ENCODE data around the gene NANP. TPM values are rescaled to one million over a fixed set of nuclear protein-coding genes. Genes with fewer than 3 reads are reported as not detected.

Gene NANP
- total RNA-seq, 1 donor from 2014 or later, result 5.0 TPM

DNA sequence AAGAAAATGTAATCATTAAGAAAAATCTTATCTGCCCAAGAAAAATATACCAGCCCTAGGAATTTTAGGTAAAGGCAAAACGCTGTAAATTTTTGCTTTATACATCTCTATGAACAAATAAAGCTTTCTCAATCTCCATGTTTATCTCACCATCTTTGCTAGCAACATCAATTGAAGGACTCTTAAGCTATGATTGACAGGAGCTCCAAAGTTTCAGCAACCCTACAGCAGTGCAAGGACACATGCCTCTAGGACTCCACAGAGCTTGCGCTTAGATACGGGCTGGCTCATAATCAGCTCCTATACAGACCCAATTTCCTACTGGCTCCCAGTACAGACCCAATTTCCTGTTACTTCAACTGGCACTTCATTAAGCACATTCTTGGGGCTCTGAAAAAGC lies 4.3 kb downstream of the NANP start:
- H4K20me1 ChIP-seq (ENCODE audit: insufficient read depth, low read length), result peaks cover 41% of the 10 kb centered on the region
- H3K27ac ChIP-seq (ENCODE audit: low read depth, low read length), result no peak overlapping the region
- no peaks in the 10 kb centered on the region for H3K27me3 Mint-ChIP-seq (ENCODE audit: low read depth, unreplicated experiment)
- no peak overlapping the region for H2AFZ ChIP-seq (ENCODE audit: low read depth, low read length)
- FAIRE-seq (no peak), DNase-seq (ENCODE audit: low read depth) (no peak)
- no peak overlapping the region for H3K27ac Mint-ChIP-seq (ENCODE audit: unreplicated experiment)
- no peak for TF ChIP-seq EZH2 (IDR thresholded peaks at IDR 0.05; ENCODE audit: insufficient read depth, low read length)
- TF ChIP-seq, protein P1, sequence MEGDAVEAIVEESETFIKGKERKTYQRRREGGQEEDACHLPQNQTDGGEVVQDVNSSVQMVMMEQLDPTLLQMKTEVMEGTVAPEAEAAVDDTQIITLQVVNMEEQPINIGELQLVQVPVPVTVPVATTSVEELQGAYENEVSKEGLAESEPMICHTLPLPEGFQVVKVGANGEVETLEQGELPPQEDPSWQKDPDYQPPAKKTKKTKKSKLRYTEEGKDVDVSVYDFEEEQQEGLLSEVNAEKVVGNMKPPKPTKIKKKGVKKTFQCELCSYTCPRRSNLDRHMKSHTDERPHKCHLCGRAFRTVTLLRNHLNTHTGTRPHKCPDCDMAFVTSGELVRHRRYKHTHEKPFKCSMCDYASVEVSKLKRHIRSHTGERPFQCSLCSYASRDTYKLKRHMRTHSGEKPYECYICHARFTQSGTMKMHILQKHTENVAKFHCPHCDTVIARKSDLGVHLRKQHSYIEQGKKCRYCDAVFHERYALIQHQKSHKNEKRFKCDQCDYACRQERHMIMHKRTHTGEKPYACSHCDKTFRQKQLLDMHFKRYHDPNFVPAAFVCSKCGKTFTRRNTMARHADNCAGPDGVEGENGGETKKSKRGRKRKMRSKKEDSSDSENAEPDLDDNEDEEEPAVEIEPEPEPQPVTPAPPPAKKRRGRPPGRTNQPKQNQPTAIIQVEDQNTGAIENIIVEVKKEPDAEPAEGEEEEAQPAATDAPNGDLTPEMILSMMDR (IDR thresholded peaks at IDR 0.05; ENCODE audit: insufficient read depth, low read depth, low read length), result no peak
- peaks cover 66% of the 10 kb centered on the region for H3K79me2 ChIP-seq (ENCODE audit: insufficient read depth, low read length)
- no peak overlapping the region for H3K4me3 ChIP-seq (ENCODE audit: insufficient read depth, low read depth, low read length)
- H3K36me3 ChIP-seq (ENCODE audit: insufficient read depth, low read length), result peaks cover 3% of the 10 kb centered on the region
- peaks cover 2% of the 10 kb centered on the region for H3K36me3 Mint-ChIP-seq (ENCODE audit: low read depth, unreplicated experiment)
- no peaks in the 10 kb centered on the region for H3K9me3 ChIP-seq (ENCODE audit: insufficient read depth, low read depth, low read length)
- H3K4me1 Mint-ChIP-seq (ENCODE audit: low read depth, unreplicated experiment), result peaks cover 6% of the 10 kb centered on the region
- H3K9me3 Mint-ChIP-seq (ENCODE audit: unreplicated experiment), result no peaks in the 10 kb centered on the region
- peaks cover 14% of the 10 kb centered on the region for H3K4me1 ChIP-seq (ENCODE audit: insufficient read depth, low read length)
- H3K4me3 Mint-ChIP-seq (ENCODE audit: unreplicated experiment), result no peak overlapping the region
- H3K4me2 ChIP-seq (ENCODE audit: low read length), result no peak overlapping the region
- H3K9ac ChIP-seq (ENCODE audit: low read length), result no peak overlapping the region
- no peaks in the 10 kb centered on the region for H3K27me3 ChIP-seq (ENCODE audit: insufficient read depth, low read length)

- peaks cover 2% of the 10 kb centered on the region for H3K79me2 ChIP-seq (ENCODE audit: insufficient read depth, low read length)
- H3K27me3 ChIP-seq (ENCODE audit: insufficient read depth, low read length), result no peaks in the 10 kb centered on the region
- Mint-ChIP-seq H3K4me1 (ENCODE audit: low read depth, unreplicated experiment) (no peaks in the 10 kb centered on the region), H3K36me3 (ENCODE audit: low read depth, unreplicated experiment) (peaks cover 2% of the 10 kb centered on the region), H3K27me3 (ENCODE audit: low read depth, unreplicated experiment) (no peaks in the 10 kb centered on the region), H3K4me3 (ENCODE audit: unreplicated experiment) (no peak overlapping the region), H3K27ac (ENCODE audit: unreplicated experiment) (no peak overlapping the region), H3K9me3 (ENCODE audit: unreplicated experiment) (no peaks in the 10 kb centered on the region)
- TF ChIP-seq, protein P1 (IDR thresholded peaks at IDR 0.05; ENCODE audit: insufficient read depth, low read depth, low read length), result no peak
- no peak for TF ChIP-seq EZH2 (IDR thresholded peaks at IDR 0.05; ENCODE audit: insufficient read depth, low read length)
- no peaks in the 10 kb centered on the region for H3K4me1 ChIP-seq (ENCODE audit: insufficient read depth, low read length)
- H4K20me1 ChIP-seq (ENCODE audit: insufficient read depth, low read length), result peaks cover 21% of the 10 kb centered on the region
- no peaks in the 10 kb centered on the region for H3K9me3 ChIP-seq (ENCODE audit: insufficient read depth, low read depth, low read length)
- H3K9ac ChIP-seq (ENCODE audit: low read length), result no peak overlapping the region
- no peak overlapping the region for H2AFZ ChIP-seq (ENCODE audit: low read depth, low read length)
- H3K36me3 ChIP-seq (ENCODE audit: insufficient read depth, low read length), result no peaks in the 10 kb centered on the region
- DNase-seq (ENCODE audit: low read depth) (no peak), FAIRE-seq (no peak)
- H3K4me3 ChIP-seq (ENCODE audit: insufficient read depth, low read depth, low read length), result no peak overlapping the region
- H3K27ac ChIP-seq (ENCODE audit: low read depth, low read length), result no peak overlapping the region
- H3K4me2 ChIP-seq (ENCODE audit: low read length), result no peak overlapping the region
These were observed 15.0 kb downstream of the NANP start for GRCh38 chr20:25608774-25609173.

DNA sequence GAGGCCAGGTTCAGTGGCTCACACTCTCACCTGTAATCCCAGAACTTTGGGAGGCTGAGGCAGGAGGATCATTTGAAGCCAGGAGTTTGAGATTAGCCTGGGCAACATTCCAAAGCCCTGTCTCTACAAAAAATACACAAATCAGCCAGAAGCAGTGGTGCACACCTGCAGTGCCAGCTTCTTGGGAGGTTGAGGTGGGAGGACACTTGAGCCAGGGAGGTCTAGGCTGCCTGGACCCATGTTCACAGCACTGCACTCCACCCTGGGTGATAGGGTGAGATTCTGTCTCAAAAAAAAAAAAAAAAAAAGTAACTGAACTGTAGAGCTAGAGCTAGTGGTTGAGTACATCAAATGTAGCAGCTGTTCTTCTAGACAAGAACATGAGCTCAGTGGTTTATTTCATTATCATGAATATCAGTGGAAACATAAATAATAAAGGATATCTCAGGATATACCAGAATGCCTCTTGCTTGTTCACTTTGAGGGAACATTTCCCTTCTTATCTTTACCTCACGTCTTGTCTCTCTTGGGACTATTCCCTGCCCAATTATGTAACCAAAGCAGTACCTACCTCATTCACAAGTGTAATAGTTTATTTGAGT lies 17.6 kb downstream of the NANP start:
- Histone ChIP-seq H4K20me1 (ENCODE audit: insufficient read depth, low read length) (peaks cover 7% of the 10 kb centered on the region), H3K27ac (ENCODE audit: low read depth, low read length) (no peak overlapping the region), H3K9me3 (ENCODE audit: insufficient read depth, low read depth, low read length) (no peaks in the 10 kb centered on the region), H3K4me3 (ENCODE audit: insufficient read depth, low read depth, low read length) (no peak overlapping the region), H3K79me2 (ENCODE audit: insufficient read depth, low read length) (no peaks in the 10 kb centered on the region), H2AFZ (ENCODE audit: low read depth, low read length) (no peak overlapping the region), H3K4me1 (ENCODE audit: insufficient read depth, low read length) (no peaks in the 10 kb centered on the region), H3K27me3 (ENCODE audit: insufficient read depth, low read length) (no peaks in the 10 kb centered on the region), H3K9ac (ENCODE audit: low read length) (no peak overlapping the region), H3K4me2 (ENCODE audit: low read length) (no peak overlapping the region), H3K36me3 (ENCODE audit: insufficient read depth, low read length) (no peaks in the 10 kb centered on the region)
- no peak for FAIRE-seq
- DNase-seq (ENCODE audit: low read depth), result no peak
- Mint-ChIP-seq H3K36me3 (ENCODE audit: low read depth, unreplicated experiment) (no peaks in the 10 kb centered on the region), H3K4me3 (ENCODE audit: unreplicated experiment) (no peak overlapping the region), H3K9me3 (ENCODE audit: unreplicated experiment) (no peaks in the 10 kb centered on the region), H3K4me1 (ENCODE audit: low read depth, unreplicated experiment) (no peaks in the 10 kb centered on the region), H3K27me3 (ENCODE audit: low read depth, unreplicated experiment) (peaks cover 9% of the 10 kb centered on the region), H3K27ac (ENCODE audit: unreplicated experiment) (no peak overlapping the region)
- no peak for TF ChIP-seq EZH2 (IDR thresholded peaks at IDR 0.05; ENCODE audit: insufficient read depth, low read length)
- TF ChIP-seq, protein P1 (IDR thresholded peaks at IDR 0.05; ENCODE audit: insufficient read depth, low read depth, low read length), result no peak
